ENCODE data around the gene NRXN3. TPM values are rescaled to one million over a fixed set of nuclear protein-coding genes. Genes with fewer than 3 reads are reported as not detected.

Gene NRXN3
- total and polyA plus RNA-seq, 2 of the 13 experiments (the other 11 are each of a cell fraction or from before 2014, with no cell fraction given) = 0.03 TPM; not detected in 1

GRCh38 chr14:79542121-79542520, 1371.9 kb downstream of the NRXN3 start:
- intact Hi-C loops (cut with micrococcal nuclease; ENCODE audit: unreplicated experiment) (no loop called here), in situ Hi-C loops (cut with HindIII; ENCODE audit: extremely low pct_ligation_motif_present, low pct_unique_long_range_greater_than_20kb) (no loop called here)
- Histone ChIP-seq H2AFZ (ENCODE audit: low read length) (no peak overlapping the region), H3K4me3 (replicated peaks in 1 of 3; ENCODE audit: insufficient read depth in 1 of 3, low read depth in 2 of 3, low read length in 3 of 3) (no peak overlapping the region), H3K4me2 (ENCODE audit: low read depth, low read length) (no peak overlapping the region), H3K36me3 (replicated peaks in 1 of 2; ENCODE audit: control insufficient read depth in 1 of 2, insufficient read depth in 2 of 2, low read length in 2 of 2) (no peaks in the 10 kb centered on the region), H3K9me3 (ENCODE audit: low read length) (peaks cover 85% of the 10 kb centered on the region), H3K27ac (ENCODE audit: extremely low read length, insufficient read depth, low read length) (no peak overlapping the region), H3K9ac (ENCODE audit: insufficient read depth, low read depth, low read length) (no peak overlapping the region), H3K27me3 (ENCODE audit: control insufficient read depth in 1 of 2, insufficient read depth in 2 of 2, low read length in 2 of 2) (no peaks in the 10 kb centered on the region), H3K4me1 (ENCODE audit: insufficient read depth, low read length) (no peaks in the 10 kb centered on the region), H4K20me1 (ENCODE audit: insufficient read depth, low read length) (no peaks in the 10 kb centered on the region), H3K79me2 (ENCODE audit: insufficient read depth, low read length) (no peaks in the 10 kb centered on the region)
- DNase-seq (ENCODE audit: low spot score) = no peak
- ATAC-seq = no peak
- TF ChIP-seq ZFP36L1 (CRISPR knock-in tag; IDR thresholded peaks at IDR 0.05) = no peak
- TF ChIP-seq ATF6 (CRISPR knock-in tag; conservative IDR thresholded peaks at IDR 0.05) = no peak
- no peak for TF ChIP-seq TARDBP (CRISPR knock-in tag; IDR thresholded peaks at IDR 0.05)
- TF ChIP-seq, protein P1, sequence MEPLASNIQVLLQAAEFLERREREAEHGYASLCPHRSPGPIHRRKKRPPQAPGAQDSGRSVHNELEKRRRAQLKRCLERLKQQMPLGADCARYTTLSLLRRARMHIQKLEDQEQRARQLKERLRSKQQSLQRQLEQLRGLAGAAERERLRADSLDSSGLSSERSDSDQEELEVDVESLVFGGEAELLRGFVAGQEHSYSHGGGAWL (CRISPR knock-in tag; IDR thresholded peaks at IDR 0.05) = no peak
- no peak for TF ChIP-seq SMARCC2 (IDR thresholded peaks at IDR 0.05)
- TF ChIP-seq EP300 (IDR thresholded peaks at IDR 0.05; ENCODE audit: low read depth in 2 of 2, low read length in 2 of 2) = no peak
- no peak for TF ChIP-seq EP300 (CRISPR knock-in tag; IDR thresholded peaks at IDR 0.05; ENCODE audit: borderline replicate concordance)
- TF ChIP-seq WIZ (CRISPR knock-in tag; IDR thresholded peaks at IDR 0.05) = no peak
- TF ChIP-seq CCDC6 (CRISPR knock-in tag; IDR thresholded peaks at IDR 0.05) = no peak
- no peak for TF ChIP-seq MEF2D (CRISPR knock-in tag; IDR thresholded peaks at IDR 0.05)
- no peak for TF ChIP-seq MEIS1 (CRISPR knock-in tag; IDR thresholded peaks at IDR 0.05; ENCODE audit: borderline replicate concordance)
- TF ChIP-seq TOE1 (CRISPR knock-in tag; IDR thresholded peaks at IDR 0.05) = no peak
- TF ChIP-seq, protein P2, sequence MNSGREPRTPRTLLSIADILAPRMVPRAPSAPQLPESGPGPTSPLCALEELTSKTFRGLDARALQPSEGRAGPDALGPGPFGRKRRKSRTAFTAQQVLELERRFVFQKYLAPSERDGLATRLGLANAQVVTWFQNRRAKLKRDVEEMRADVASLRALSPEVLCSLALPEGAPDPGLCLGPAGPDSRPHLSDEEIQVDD (CRISPR knock-in tag; IDR thresholded peaks at IDR 0.05; ENCODE audit: borderline replicate concordance) = no peak
- no peak for TF ChIP-seq REL (CRISPR knock-in tag; conservative IDR thresholded peaks at IDR 0.05)
- no peak for TF ChIP-seq ZNF720 (CRISPR knock-in tag; IDR thresholded peaks at IDR 0.05)
- ChIA-PET POLR2A (no interaction called here), CTCF (ENCODE audit: low intra/inter-chr PET ratio, low total read pairs) (no interaction called here)
- WGBS (ENCODE audit: low lambda C conversion rate) = 9% methylated on average over 3 of the region's 3 CpGs
- BruUV-seq (replicated peaks) = no TSS peak
- FAIRE-seq = no peak

All from HepG2 (cell line).